ENCODE measurements around the gene CHRM2. TPM values are rescaled to one million over a fixed set of nuclear protein-coding genes. Genes with fewer than 3 reads are reported as not detected.

CHRM2 gene
- total and polyA plus RNA-seq, 8 donors, result 0.56 to 0.98 (median 0.71) TPM

DNA sequence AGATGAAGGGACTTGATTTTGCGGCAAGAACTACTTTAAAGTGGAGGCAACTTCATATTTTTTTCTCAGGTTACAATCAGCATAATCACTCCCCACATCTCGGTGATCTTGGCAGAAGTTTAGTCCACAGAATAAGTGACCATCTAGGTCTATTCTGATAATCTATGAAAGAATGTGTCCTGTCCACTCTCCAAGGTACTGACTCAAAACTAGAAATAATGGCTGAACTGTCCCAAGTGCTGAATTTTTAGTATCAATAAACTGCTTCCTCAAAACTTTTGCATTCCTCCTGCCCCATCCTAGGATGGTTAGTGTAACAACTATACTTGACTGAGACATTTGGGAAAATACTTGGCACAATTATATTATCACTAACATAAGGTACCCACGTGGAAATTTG is 10.9 kb upstream of the CHRM2 start:
- intact Hi-C loops (cut with DNase I), result no loop called here
- ATAC-seq (no peak), DNase-seq (no peak)
- Histone ChIP-seq H3K27me3 (no peaks in the 10 kb centered on the region), H3K4me3 (no peak overlapping the region), H3K36me3 (no peaks in the 10 kb centered on the region), H3K4me1 (no peaks in the 10 kb centered on the region), H3K27ac (no peak overlapping the region), H3K9me3 (no peaks in the 10 kb centered on the region)
- TF ChIP-seq, protein P1, sequence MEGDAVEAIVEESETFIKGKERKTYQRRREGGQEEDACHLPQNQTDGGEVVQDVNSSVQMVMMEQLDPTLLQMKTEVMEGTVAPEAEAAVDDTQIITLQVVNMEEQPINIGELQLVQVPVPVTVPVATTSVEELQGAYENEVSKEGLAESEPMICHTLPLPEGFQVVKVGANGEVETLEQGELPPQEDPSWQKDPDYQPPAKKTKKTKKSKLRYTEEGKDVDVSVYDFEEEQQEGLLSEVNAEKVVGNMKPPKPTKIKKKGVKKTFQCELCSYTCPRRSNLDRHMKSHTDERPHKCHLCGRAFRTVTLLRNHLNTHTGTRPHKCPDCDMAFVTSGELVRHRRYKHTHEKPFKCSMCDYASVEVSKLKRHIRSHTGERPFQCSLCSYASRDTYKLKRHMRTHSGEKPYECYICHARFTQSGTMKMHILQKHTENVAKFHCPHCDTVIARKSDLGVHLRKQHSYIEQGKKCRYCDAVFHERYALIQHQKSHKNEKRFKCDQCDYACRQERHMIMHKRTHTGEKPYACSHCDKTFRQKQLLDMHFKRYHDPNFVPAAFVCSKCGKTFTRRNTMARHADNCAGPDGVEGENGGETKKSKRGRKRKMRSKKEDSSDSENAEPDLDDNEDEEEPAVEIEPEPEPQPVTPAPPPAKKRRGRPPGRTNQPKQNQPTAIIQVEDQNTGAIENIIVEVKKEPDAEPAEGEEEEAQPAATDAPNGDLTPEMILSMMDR (IDR thresholded peaks at IDR 0.05), result no peak

DNA sequence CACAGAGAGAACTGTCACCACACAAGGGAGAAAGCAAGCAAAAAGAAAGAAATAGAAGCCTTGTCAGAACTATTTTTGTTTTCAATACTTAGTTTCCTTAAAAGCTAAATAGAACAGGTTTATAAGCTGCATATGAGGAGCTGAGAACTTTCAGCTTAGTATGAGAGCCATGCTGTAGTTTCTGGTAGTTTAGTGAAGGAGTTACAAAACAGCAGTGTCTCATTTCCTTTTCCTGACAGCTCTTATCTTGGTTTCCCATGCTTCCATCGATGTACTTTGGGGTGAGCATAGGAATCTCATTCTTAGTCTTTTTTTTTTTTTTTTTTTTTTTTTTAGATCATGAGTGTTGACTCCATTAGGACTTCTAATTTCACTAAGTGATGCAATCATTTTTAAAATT is 8.6 kb upstream of the CHRM2 start:
- no peaks in the 10 kb centered on the region for H3K4me1 ChIP-seq
- TF ChIP-seq, protein P1 (IDR thresholded peaks at IDR 0.05), result no peak
- intact Hi-C loops (cut with DNase I), result no loop called here
- no peak for DNase-seq
- H3K27me3 ChIP-seq, result no peaks in the 10 kb centered on the region
- no peak for ATAC-seq
- no peak overlapping the region for H3K4me3 ChIP-seq
- H3K9me3 ChIP-seq, result no peaks in the 10 kb centered on the region
- no peaks in the 10 kb centered on the region for H3K36me3 ChIP-seq
- no peak overlapping the region for H3K27ac ChIP-seq

DNA sequence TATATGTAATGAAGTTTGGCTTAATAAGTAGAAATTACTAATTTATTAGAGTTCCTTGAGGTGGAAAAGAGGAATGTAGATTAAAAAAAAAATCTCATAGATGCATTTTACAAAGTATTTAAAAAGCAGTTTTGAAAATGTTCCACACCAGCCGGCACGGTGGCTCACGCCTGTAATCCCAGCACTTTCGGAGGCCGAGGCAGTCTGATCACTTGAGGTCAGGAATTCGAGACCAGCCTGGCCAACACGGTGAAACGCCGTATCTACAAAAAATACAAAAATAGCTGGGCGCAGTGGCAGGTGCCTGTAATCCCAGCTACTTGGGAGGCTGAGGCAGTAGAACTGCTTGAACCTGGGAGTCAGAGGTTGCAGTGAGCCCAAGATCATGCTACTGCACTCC is 3.2 kb upstream of the CHRM2 start:
- Histone ChIP-seq H3K4me3 (no peak overlapping the region), H3K4me1 (peaks cover 0 to 15% of the 10 kb centered on the region in 2 donors), H3K9me3 (no peaks in the 10 kb centered on the region), H3K36me3 (no peaks in the 10 kb centered on the region), H3K27me3 (peaks cover 20 to 24% of the 10 kb centered on the region in 2 donors), H3K27ac (no peak overlapping the region)
- TF ChIP-seq, protein P1 (IDR thresholded peaks at IDR 0.05), result no peak
- intact Hi-C loops (cut with DNase I), result no loop called here
- ATAC-seq (no peak), DNase-seq (peak in 1 of 4 donors; percentile 40)

DNA sequence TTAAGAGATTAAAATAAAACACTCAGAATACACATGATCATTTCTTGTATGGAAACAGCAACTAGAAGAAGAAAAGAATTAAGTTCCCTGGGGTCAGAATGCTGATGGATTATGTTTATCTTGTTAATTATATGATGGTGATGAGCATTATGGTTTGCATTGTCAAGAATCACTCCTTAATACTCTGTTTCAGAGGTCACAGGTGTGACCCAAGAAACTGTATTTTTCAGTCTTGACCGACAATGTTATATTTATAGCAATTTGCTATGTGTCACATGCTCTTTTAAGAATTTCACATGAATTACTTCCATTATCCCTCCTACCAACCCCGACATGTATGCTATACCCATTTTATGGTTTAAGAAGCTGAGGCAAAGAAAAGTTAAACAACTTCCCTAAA is 2.7 kb upstream of the CHRM2 start:
- Histone ChIP-seq H3K4me3 (no peak overlapping the region), H3K36me3 (no peaks in the 10 kb centered on the region), H3K4me1 (peaks cover 0 to 20% of the 10 kb centered on the region in 2 donors), H3K27me3 (peaks cover 26 to 29% of the 10 kb centered on the region in 2 donors), H3K27ac (no peak overlapping the region), H3K9me3 (no peaks in the 10 kb centered on the region)
- intact Hi-C loops (cut with DNase I), result no loop called here
- TF ChIP-seq, protein P1 (IDR thresholded peaks at IDR 0.05), result no peak
- ATAC-seq (no peak), DNase-seq (no peak)

DNA sequence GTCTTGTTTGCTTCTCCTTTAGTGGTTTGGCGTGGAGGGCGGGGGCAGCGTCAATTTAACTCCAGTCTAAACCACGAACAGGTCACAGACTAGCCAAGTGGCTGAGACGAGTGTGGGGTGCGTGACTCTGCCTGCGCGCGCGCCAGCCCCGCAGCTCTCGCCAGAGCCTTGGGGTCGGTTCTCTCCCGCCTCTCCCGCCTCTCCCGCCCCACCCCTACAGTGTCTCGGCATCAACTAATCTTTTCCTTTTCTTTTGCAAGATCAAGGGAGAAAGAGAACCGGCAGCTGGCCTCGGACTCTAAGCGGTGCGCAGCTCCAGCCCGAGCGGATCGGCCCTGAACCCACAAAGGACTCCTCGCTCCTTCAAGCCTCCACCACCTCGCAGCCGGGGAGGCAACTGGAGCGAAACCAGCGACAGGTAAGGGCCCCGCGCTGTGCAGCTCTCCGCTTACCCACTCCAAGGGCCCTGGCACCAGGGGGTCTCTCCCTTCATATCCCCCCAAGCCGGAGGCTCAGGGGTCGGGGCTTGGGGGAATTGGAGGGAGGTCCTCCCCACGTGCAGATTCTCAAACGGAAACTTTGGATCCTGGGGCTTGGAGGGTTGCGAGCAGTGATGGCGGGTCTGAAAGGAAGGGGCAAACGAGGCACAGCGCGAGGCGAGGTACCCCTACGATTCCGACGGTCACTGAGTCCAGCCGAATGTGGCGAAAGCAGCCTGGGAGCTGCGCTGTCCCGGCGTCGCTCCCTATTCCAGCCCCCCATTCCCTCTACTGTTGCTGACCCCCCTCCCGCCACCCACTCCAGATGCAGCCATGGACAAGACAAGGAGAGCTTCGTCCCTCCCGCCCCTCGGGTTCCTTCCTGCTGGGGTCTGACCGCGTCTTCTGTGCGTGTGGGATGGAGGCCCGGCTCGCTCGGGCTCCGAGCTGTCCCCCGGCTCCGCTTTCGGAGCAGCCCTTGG is 829 bp downstream of the CHRM2 start:
- Histone ChIP-seq H3K9me3 (no peaks in the 10 kb centered on the region), H3K27ac (no peak overlapping the region), H3K36me3 (no peaks in the 10 kb centered on the region), H3K4me3 (peak overlapping the region in 1 of 2 donors; percentile 26), H3K27me3 (peaks cover 32 to 52% of the 10 kb centered on the region in 2 donors), H3K4me1 (peaks cover 0 to 24% of the 10 kb centered on the region in 2 donors)
- ATAC-seq (no peak), DNase-seq (peak in 1 of 4 donors; percentile 71)
- intact Hi-C loops (cut with DNase I), result no loop called here
- TF ChIP-seq, protein P1 (IDR thresholded peaks at IDR 0.05), result no peak

Measured in left lung (tissue), 10 donors.